ENCODE data around the gene NPY4R. TPM values are rescaled to one million over a fixed set of nuclear protein-coding genes. Genes with fewer than 3 reads are reported as not detected.
"Not testable (repeated sequence)": the region's sequence is repeated elsewhere in the genome, so short reads cannot be mapped to it uniquely, and the experiment has no call there.

NPY4R gene
- total and polyA plus RNA-seq, 12 donors, result not detected

DNA sequence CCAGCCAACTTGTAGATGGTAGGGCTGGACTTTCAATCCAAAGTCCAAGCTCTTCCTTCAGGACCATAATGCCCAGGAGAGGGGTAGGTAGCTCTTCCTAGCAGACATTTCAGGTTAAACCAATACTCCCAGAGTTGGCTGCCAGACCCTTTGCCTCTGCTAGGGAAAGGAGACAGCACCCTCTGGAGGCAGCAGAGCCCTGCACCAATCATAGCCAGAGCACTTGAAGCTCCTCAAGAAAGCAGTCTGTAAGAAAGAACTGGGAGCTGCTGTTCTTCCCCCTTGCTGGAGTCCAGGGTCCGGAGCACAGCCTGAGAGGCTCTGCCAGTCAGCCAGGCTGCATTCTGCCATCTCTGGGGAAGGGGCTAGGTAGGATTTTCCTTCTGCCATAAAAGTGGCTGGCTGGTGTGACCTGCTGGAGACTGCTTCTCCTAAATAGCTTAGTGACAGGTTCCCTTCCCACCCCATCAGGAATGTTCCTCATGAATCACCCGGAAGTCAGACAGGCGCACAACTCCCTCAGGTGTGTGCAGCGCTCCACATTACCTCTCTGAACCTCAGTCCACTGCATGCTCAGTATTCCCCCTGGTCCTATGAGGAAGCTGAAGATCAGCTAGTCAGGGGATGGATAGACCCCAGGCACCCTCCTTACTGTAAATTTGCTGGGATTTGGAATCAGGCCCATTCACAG lies 2.5 kb upstream of the NPY4R start:
- H3K4me3 ChIP-seq; H3K27me3 ChIP-seq; H3K36me3 ChIP-seq; DNase-seq; H3K4me1 ChIP-seq; H3K9me3 ChIP-seq; intact Hi-C loops (cut with DNase I); H3K27ac ChIP-seq: not testable (repeated sequence)
- peak in 4 of 9 donors; percentile 8 to 37 (median 20) for TF ChIP-seq CTCF (IDR thresholded peaks at IDR 0.05)
- peak in 6 of 8 donors; percentile 45 to 74 (median 62) for ATAC-seq
- WGBS, 2 donors, result 43% methylated on average over 1 of the region's 4 CpGs; no CpG with 5 or more reads in 1 of the 2 donors

DNA sequence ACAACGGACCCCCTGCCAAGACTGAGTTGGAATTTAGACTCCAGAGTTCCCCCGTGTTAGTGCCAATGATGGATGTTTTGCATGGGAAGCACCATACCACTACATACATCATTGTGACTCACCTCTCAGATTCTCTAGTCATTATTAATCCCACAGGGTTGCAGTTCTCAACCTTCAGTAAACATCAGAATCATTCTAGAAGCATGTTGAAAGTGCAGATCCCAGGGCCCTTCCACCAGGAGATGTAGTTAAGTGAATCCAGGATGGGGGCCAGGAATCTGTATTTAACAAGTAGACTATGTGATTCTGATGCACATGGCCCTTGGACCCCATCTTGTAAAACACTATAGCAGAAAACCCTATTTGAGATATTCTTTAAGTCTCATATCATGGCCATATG lies 2.1 kb downstream of the NPY4R start:
- H3K9me3 ChIP-seq; intact Hi-C loops (cut with DNase I); H3K4me3 ChIP-seq; DNase-seq; H3K4me1 ChIP-seq; H3K27ac ChIP-seq; H3K36me3 ChIP-seq; H3K27me3 ChIP-seq; ATAC-seq: not testable (repeated sequence)
- no CpG with 5 or more reads among the region's 2 CpGs for WGBS, 2 donors

DNA sequence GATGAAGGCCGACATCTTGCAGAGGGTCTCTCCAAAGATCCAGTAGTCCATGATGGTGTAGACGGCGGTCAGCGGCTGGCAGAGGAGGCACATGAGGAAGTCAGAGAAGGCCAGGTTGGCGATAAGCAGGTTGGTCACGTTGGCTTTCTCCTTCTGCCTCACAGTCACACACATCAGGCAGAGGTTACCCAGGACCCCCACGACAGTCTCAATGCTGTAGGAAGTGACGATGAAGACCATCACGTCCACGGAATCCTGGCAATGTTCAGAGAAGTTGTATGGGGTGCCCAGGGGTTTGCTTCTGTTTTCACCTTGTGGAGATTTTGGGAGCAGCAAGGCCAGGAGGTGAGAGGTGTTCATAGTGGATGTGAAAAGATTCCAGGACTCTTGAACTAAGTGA lies 3.5 kb downstream of the NPY4R start:
- H3K4me1 ChIP-seq; intact Hi-C loops (cut with DNase I); H3K9me3 ChIP-seq; H3K27me3 ChIP-seq; DNase-seq; H3K36me3 ChIP-seq; H3K4me3 ChIP-seq; ATAC-seq; H3K27ac ChIP-seq: not testable (repeated sequence)
- WGBS, 2 donors, result 88 to 90% methylated on average over 6 of the region's 10 CpGs

DNA sequence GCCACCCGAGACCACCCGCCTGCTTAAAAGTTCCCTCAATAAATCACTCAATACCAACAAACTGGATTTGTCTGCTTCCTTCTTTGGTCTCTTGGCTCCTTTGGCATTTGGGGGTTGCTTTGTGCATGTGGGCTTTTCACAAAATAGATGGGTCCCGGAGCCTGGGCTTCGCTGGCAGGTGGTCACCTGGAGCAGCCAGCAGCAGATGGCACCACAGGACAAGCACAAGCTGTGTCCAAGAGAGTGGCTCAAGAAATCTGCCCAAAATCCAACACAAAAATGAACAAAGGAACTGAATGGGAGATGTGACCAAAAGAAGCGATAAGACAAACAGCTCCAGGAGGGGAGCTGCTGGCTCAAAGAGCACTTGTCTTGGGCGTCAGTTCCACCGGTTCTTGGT lies 6.2 kb downstream of the NPY4R start:
- H3K27me3 ChIP-seq; H3K36me3 ChIP-seq; ATAC-seq; DNase-seq; intact Hi-C loops (cut with DNase I); H3K27ac ChIP-seq; H3K4me3 ChIP-seq; H3K4me1 ChIP-seq; H3K9me3 ChIP-seq: not testable (repeated sequence)
- 97% methylated on average over 3 of the region's 7 CpGs; no CpG with 5 or more reads in 1 of the 2 donors for WGBS, 2 donors

DNA sequence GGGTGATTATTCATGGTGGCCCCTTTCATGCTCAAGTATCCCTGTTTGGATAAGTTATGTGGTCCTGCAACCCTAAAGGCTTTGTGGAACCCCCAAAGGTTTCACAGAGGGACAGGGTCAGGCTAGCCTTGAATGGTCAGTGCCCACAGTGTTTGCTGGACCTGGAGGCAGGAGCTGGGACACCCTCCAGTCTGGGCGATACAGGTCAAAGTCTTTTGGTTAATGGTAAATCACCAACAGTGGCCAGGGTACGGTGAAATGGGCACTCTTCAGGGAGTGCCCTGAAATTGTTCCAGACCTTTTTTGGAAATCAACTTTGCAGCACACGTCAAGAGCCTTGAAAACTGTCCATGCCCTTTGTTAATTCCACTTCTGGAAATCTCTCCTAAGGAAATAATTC lies 8.7 kb downstream of the NPY4R start:
- DNase-seq; H3K9me3 ChIP-seq; ATAC-seq; intact Hi-C loops (cut with DNase I); H3K4me3 ChIP-seq; H3K36me3 ChIP-seq; H3K4me1 ChIP-seq; H3K27ac ChIP-seq; H3K27me3 ChIP-seq: not testable (repeated sequence)
- no CpG with 5 or more reads among the region's 3 CpGs for WGBS, 2 donors

GRCh38 chr10:46455992-46456391 lies 9.8 kb downstream of the NPY4R start:
- H3K4me1 ChIP-seq; H3K9me3 ChIP-seq; DNase-seq; intact Hi-C loops (cut with DNase I); H3K36me3 ChIP-seq; H3K4me3 ChIP-seq; H3K27ac ChIP-seq; H3K27me3 ChIP-seq: not testable (repeated sequence)
- no CpG with 5 or more reads among the region's 2 CpGs for WGBS, 2 donors
- ATAC-seq, result peak in 1 of 8 donors; percentile 19

DNA sequence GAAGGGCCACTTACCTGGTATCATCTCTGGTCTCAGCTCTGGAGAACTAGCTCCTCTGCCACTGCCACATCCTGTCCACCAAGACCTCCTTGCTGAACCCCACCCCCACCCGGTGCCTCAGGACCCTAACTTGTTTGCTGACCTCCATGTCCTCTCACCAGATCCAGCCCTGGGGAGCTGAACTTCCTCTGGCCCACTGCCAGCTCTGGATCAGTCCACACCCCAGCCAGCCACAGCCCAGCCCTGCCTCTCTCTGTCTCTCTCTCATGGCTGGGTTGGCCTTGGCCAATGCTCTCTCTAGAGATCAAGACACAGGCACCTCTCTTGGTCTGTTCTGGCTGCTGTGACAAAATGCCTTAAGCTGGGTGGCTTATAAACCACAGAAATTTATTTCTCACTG lies 14.4 kb downstream of the NPY4R start:
- DNase-seq; H3K4me1 ChIP-seq; H3K36me3 ChIP-seq; H3K27ac ChIP-seq; H3K4me3 ChIP-seq; H3K27me3 ChIP-seq; intact Hi-C loops (cut with DNase I); H3K9me3 ChIP-seq: not testable (repeated sequence)
- WGBS, 2 donors, result 69 to 82% methylated on average over 1 of the region's 1 CpG
- peak in 2 of 8 donors; percentile 17 to 57 for ATAC-seq

GRCh38 chr10:46450829-46451228 lies 14.9 kb downstream of the NPY4R start:
- H3K27me3 ChIP-seq; H3K27ac ChIP-seq; H3K9me3 ChIP-seq; H3K4me1 ChIP-seq; H3K36me3 ChIP-seq; H3K4me3 ChIP-seq; intact Hi-C loops (cut with DNase I); DNase-seq: not testable (repeated sequence)
- 82 to 86% methylated on average over 6 to 7 of the region's 8 CpGs for WGBS, 2 donors
- peak in 1 of 8 donors; percentile 47 for ATAC-seq

GRCh38 chr10:46447439-46447838 lies 18.3 kb downstream of the NPY4R start:
- ATAC-seq; DNase-seq; H3K27ac ChIP-seq; H3K4me1 ChIP-seq; H3K4me3 ChIP-seq; H3K36me3 ChIP-seq; H3K27me3 ChIP-seq; H3K9me3 ChIP-seq; intact Hi-C loops (cut with DNase I): not testable (repeated sequence)
- WGBS, 2 donors, result 94 to 100% methylated on average over 3 of the region's 5 CpGs

GRCh38 chr10:46445389-46446122 lies 20.2 kb downstream of the NPY4R start:
- WGBS, 2 donors, result 89 to 100% methylated on average over 2 to 3 of the region's 8 CpGs
- ATAC-seq; DNase-seq; H3K27me3 ChIP-seq; H3K4me1 ChIP-seq; H3K4me3 ChIP-seq; H3K27ac ChIP-seq; intact Hi-C loops (cut with DNase I); H3K36me3 ChIP-seq; H3K9me3 ChIP-seq: not testable (repeated sequence)

All from heart right ventricle (tissue), 16 donors.